ENCODE results near the gene GFAP.

GFAP gene

DNA sequence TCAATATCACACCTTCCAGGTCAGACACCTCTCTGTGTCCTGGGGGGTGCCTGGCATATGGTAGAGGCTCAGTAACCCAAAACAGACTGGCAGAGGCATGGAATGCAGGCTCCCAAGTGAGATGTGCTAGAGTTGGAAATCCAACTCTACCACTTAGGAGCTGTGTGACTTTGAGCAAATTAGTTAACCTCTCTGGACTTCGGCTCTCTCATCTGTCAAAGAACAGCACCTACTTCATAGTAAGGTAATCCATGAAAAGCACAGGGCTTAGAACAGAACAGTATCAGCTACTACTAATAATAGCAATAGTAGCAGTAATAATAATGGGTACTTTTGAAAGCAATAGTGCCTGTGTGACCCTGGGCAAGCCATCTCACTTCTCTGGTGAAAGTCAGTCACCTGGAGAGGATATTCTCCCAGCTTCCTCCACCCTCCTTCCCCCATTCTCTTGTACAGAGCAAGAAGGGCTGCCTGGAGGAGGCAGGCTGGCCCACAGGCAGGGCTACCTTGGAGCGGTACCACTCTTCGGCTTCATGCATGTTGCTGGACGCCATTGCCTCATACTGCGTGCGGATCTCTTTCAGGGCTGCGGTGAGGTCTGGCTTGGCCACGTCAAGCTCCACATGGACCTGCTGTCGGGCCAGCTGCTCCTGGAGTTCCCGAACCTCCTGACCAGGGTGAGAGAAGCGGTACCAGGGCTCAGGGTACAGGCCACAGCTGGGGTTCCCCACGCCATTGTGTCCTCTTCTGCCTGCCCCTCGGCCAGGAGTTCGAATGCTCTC lies 2.3 kb downstream of the GFAP start:
- no peak for DNase-seq

DNA sequence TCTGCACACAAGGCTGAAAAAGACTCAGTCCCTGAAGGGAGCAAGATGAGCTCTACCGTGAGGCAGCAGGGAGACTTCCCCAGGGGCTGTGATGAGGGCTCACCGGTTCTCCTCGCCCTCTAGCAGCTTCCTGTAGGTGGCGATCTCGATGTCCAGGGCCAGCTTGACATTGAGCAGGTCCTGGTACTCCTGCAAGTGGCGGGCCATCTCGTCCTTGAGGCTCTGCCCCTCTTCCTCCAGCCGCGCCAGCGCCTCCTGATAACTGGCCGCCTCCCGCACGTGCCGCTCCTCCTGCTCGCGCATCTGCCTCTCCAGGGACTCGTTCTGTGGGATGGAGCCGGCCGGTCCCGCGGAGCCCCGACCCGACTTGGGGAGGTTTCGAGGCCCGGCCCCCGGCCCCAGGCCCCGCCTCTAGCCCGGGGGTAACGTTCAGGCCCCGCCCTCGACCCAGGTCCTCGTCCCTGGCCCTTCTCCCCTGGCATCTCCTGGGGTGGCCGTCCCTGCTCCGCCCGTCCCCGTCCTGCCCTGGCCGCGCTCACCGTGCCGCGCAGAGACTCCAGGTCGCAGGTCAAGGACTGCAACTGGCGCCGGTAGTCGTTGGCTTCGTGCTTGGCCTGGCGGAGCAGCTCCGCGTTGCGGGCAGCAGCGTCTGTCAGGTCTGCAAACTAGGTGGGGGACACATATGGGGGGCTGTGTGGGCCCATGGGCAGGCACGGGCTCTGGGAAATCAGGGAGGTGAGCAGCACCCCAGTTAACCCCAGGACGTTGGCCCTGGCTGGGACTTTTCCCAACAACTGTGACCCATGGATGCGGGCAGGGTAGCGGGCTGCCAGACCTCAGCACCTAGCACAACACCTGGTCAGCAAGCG lies 3.9 kb downstream of the GFAP start:
- peak; percentile 14 for DNase-seq

GRCh38 chr17:44910231-44911106 lies 4.8 kb downstream of the GFAP start:
- DNase-seq: no peak

DNA sequence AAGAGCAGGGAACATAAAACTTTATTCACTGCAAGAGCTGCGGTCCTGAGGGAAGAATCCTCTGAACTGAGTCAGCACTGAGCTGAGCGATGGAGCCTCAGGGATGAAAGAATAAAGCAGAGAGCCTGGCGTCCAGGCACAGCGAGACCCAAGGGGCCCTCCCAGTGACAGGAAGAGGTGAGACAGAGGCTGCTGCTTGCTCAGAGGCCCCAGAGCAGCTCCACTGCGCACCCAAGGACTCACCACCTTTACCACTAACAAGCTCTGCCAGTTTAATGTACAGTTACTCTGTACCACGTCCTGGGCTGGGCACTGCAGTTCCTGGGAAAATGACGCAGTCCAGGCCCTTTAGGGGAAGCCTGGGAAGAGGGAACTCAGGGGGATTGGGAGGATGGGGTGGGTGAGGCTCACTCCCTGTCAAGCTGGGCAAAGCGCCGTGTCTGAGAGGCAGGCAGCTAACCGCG lies 5.6 kb downstream of the GFAP start:
- no peak for DNase-seq

GRCh38 chr17:44908761-44909326 lies 6.5 kb downstream of the GFAP start:
- no peak for DNase-seq

DNA sequence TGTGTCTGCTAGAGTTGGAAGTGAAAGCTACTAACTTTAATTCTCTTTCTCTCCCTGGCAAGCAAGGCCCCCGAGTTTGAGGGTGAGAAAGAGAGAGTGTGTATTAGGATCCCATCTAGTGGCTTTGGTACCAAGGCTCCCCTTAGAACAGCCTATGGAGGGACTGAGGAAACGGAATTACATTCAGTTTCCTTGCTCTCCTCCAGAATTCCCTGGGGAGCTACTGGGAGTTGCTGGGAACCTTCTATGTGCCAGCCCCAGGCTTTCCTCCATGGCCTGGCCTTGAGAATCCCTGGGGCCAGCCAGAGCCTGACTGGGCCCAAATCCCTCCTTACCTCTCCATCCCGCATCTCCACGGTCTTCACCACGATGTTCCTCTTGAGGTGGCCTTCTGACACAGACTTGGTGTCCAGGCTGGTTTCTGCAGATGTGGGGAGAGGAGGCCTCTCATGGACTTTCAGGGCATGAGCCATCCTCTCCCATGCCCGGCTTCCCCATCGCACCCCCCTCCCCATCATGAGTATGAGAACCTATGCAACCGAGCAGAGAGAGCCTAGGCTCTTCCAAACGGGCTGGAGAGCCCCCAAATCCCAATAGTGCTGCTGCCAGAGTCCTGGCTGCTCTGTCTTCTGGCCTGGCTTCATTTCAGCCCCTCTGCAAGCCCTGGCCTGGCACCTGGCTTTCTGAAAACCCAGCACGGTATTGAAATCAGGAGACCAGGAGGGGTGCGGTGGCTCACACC lies 7.4 kb downstream of the GFAP start:
- DNase-seq: no peak

GRCh38 chr17:44906763-44907728 lies 8.3 kb downstream of the GFAP start:
- DNase-seq: no peak

DNA sequence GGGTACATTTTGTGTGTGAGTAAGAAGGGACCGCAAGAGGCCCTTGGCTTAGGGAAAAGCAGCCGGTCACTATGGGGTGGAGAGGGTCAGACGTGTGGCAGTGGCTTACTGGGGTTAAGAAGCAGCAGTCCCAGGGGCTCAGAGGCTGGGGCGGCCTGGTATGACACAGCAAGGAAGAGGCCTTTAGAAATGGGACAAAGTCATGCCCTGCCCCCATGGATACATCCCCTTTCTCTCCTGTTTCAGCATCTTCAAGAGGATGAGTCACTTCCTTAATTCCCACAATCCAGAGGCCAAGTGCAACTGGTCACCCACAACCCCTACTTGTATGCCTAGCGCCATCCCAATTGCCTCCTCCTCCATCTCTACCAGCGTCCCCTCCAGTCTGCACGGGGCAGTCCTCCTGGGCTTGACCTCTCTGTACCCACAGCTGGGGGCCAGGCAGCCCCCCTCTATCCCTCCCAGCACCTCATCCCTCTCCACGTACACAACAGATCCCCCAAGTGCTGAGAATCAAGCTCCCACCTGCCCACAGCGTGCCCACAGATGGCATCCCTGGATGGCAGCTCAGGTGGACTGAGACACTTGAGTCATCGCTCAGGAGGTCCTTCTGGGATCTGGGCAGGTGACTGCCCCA lies 9.2 kb downstream of the GFAP start:
- DNase-seq: no peak

- DNase-seq: no peak
These were observed 10.0 kb downstream of the GFAP start for GRCh38 chr17:44905006-44906000.

- no peak for DNase-seq
These were observed 11.0 kb downstream of the GFAP start for GRCh38 chr17:44904001-44904984.

DNA sequence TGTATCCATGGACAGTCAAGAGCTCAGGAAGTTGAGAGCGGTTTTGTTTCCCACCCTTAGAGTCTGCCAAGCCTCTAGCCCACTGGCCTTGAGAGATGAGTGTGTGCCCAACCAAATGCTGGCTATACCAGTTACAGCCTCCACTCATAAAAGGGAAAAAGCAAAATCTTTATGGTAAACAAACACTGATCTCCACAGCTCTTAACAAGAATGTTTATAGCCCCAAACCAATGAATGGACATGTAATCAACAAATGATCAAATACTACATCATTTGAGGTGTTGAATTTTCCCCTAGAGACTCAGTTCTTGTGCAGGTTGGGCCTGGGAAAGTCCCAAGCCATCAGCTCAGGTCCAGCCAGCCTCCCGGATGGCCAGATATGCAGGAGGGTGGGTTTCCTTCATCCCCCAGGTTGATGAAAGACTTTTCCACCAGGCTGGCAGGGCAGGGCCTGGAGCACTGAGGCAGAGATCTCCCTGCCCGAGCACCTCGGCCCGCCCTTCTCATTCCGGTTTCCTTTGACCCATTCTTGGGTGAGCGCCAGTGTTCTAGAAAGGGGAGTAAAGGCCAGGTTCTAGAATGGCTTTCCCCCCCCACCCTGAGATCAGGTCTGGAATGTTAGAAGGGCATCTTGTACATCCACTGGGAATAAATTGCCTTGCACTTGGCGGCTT lies 12.2 kb downstream of the GFAP start:
- DNase-seq: no peak

- no peak for DNase-seq
These were observed 13.1 kb downstream of the GFAP start for GRCh38 chr17:44902135-44902760.

GRCh38 chr17:44901411-44901921 lies 13.8 kb downstream of the GFAP start:
- DNase-seq: peak; percentile 74

GRCh38 chr17:44900894-44901293 lies 14.4 kb downstream of the GFAP start:
- peak; percentile 74 for DNase-seq

DNA sequence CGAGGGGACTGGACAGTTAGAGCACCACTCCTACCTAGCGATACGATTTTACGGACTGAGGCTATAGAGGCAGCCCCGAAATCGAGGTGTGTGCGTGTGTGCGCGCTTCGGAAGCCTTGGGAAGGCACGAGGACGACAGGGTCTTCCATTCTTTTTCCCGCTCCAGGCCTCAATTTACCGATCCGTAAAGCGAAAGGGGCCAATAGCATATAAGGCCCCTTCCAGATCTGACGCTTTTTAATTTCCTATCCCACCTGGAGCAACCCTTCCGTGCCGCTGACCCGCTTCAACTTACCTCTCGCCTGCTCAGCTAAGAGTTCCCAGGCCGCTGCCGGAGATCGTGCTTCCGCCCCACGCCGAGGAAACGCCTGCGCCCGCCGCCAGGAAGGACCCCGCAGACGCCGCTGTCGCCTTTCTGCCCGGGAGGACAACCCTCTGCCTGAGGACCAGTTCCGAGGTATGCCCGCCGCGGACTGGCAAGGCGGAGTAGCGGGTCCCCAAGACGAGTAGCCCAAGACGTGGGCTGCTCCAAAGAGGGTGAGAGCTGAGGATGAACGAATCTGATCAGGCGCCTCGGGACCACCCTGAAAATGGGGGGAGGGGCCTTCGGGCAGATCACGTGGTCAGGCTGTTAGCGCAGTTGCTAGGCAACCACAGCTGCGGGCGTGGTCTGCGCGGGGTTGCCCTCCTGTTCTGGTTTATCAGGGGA lies 16.1 kb downstream of the GFAP start, which contains the start of gene EFTUD2:
TSS of gene EFTUD2 (minus strand) at position 372 of the 709 bp plus-strand sequence. CDS start 4,924 bp downstream, outside the sequence.
- DNase-seq: peak; percentile 68

DNA sequence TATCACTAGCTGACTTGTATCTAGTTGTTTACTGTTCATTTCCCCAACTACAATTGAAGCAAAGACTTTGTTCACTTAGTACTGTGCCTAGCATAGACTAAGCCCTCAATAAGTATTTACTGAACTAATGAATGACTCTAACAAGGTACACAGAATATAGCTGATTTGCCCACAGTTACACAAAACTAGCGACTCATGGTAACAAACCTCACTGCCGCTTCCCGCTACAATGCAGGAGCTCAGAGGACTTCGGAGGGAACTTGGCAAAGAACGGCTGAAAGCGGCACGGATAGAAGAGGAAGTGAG lies 16.6 kb downstream of the GFAP start:
- peak; percentile 53 for DNase-seq
